ENCODE results near the gene GTF3C5.

- no peak; the same call in 1 of the 2 replicates for TF ChIP-seq POLR2A (IDR thresholded peaks at IDR 0.05; ENCODE audit: low read depth, low read length)
- TF ChIP-seq MAX (IDR thresholded peaks at IDR 0.05; ENCODE audit: low read depth, low read length): no peak
- TF ChIP-seq IKZF1 (conservative IDR thresholded peaks at IDR 0.05): no peak
- no peak for TF ChIP-seq ZZZ3 (IDR thresholded peaks at IDR 0.05; ENCODE audit: control insufficient read depth, insufficient read length, low read depth)
- TF ChIP-seq CTCF (IDR thresholded peaks at IDR 0.05 in 2 of 3, conservative IDR thresholded peaks at IDR 0.05 in 1 of 3; ENCODE audit: control insufficient read depth in 2 of 3, extremely low read depth in 1 of 3, insufficient read depth in 1 of 3, low read depth in 3 of 3, low read length in 3 of 3): no peak
- TF ChIP-seq KAT2A (conservative IDR thresholded peaks at IDR 0.05; ENCODE audit: control insufficient read depth, low read depth, low read length): no peak
- no peak for TF ChIP-seq USF1 (IDR thresholded peaks at IDR 0.05; ENCODE audit: borderline replicate concordance, extremely low read length, insufficient read depth, low read depth, low read length)
- no peak for TF ChIP-seq RAD21 (IDR thresholded peaks at IDR 0.05; ENCODE audit: insufficient read depth, low read depth, low read length)
- TF ChIP-seq RELA (IDR thresholded peaks at IDR 0.05; ENCODE audit: borderline replicate concordance, partially characterized antibody): no peak
- TF ChIP-seq SRF (IDR thresholded peaks at IDR 0.05; ENCODE audit: low read depth in 2 of 2, low read length in 2 of 2): no peak
- no peak for TF ChIP-seq FOXM1 (IDR thresholded peaks at IDR 0.05; ENCODE audit: low read depth, low read length)
Measured at GRCh38 chr9:133057006-133057405, 26.2 kb downstream of the GTF3C5 start.
